Brain pericyte (primary cell): Measurements from ENCODE around the gene SPIN1.

Experiments used
- DNase-seq: peaks from one replicate; pipeline ENCODE4 v3.0.0-alpha.2; 2012; ENCODE audit warnings: low read depth, low spot score

Gene SPIN1

GRCh38 chr9:88436379-88436778 is 48.1 kb downstream of the SPIN1 start:
- no peak for DNase-seq

GRCh38 chr9:88437210-88438146 is 49.2 kb downstream of the SPIN1 start:
- no peak for DNase-seq

GRCh38 chr9:88438811-88439210 is 50.6 kb downstream of the SPIN1 start:
- DNase-seq = no peak

- DNase-seq = no peak
These were observed 53.2 kb downstream of the SPIN1 start for GRCh38 chr9:88441301-88442007.

- no peak for DNase-seq
These were observed 55.4 kb downstream of the SPIN1 start for GRCh38 chr9:88443480-88444113.

GRCh38 chr9:88446728-88447127 is 58.5 kb downstream of the SPIN1 start:
- DNase-seq = no peak

- DNase-seq = no peak
These were observed 59.2 kb downstream of the SPIN1 start for GRCh38 chr9:88447431-88447830.

- DNase-seq = no peak
These were observed 62.9 kb downstream of the SPIN1 start for GRCh38 chr9:88451160-88451559.

- DNase-seq = no peak
These were observed 70.6 kb downstream of the SPIN1 start for GRCh38 chr9:88458716-88459465.

GRCh38 chr9:88460587-88461332 is 72.5 kb downstream of the SPIN1 start:
- DNase-seq = no peak

- DNase-seq = no peak
These were observed 73.9 kb downstream of the SPIN1 start for GRCh38 chr9:88462191-88462590.

- no peak for DNase-seq
These were observed 76.6 kb downstream of the SPIN1 start for GRCh38 chr9:88464851-88465250.

- DNase-seq = no peak
These were observed 80.0 kb downstream of the SPIN1 start for GRCh38 chr9:88468226-88468625.

GRCh38 chr9:88476491-88477271 is 88.4 kb downstream of the SPIN1 start:
- DNase-seq = peak; percentile 20

GRCh38 chr9:88477300-88477751 is 89.1 kb downstream of the SPIN1 start:
- no peak for DNase-seq

- DNase-seq = no peak
These were observed 90.0 kb downstream of the SPIN1 start for GRCh38 chr9:88478246-88478645.

GRCh38 chr9:88481933-88482332 is 93.7 kb downstream of the SPIN1 start:
- no peak for DNase-seq

- no peak for DNase-seq
These were observed 99.9 kb downstream of the SPIN1 start for GRCh38 chr9:88488166-88488565.

- no peak for DNase-seq
These were observed 106.9 kb downstream of the SPIN1 start for GRCh38 chr9:88494983-88495721.
